ENCODE data around the gene METAP1. TPM values are rescaled to one million over a fixed set of nuclear protein-coding genes. Genes with fewer than 3 reads are reported as not detected.

METAP1 gene
- total and polyA plus RNA-seq, 4 donors: 9.5 to 16.9 (median 13.4) TPM

- Histone ChIP-seq H3K9ac (ENCODE audit: low read depth in 1 of 2, low read length in 2 of 2) (no peak overlapping the region), H3K9me3 (ENCODE audit: control insufficient read depth in 4 of 4, low read length in 3 of 4) (no peaks in the 10 kb centered on the region), H3K27ac (ENCODE audit: low read depth in 1 of 2, low read length in 2 of 2) (no peak overlapping the region), H3K36me3 (ENCODE audit: control insufficient read depth in 4 of 4, insufficient read depth in 3 of 4, low read depth in 1 of 4, low read length in 3 of 4) (no peaks in the 10 kb centered on the region), H3K4me1 (ENCODE audit: control insufficient read depth in 4 of 4, insufficient read depth in 4 of 4, low read length in 3 of 4) (no peaks in the 10 kb centered on the region), H3K27me3 (ENCODE audit: control insufficient read depth in 4 of 4, insufficient read depth in 4 of 4, low read length in 3 of 4) (peaks cover 0 to 2% (median 0%) of the 10 kb centered on the region in 4 donors), H3K4me3 (ENCODE audit: low read depth in 1 of 3, low read length in 3 of 3) (no peak overlapping the region)
- TF ChIP-seq FOXA2 (IDR thresholded peaks at IDR 0.05) (no peak), CTCF (IDR thresholded peaks at IDR 0.05; ENCODE audit: low read depth, low read length, missing input control) (no peak), RAD21 (IDR thresholded peaks at IDR 0.05) (no peak), NR2F2 (IDR thresholded peaks at IDR 0.05) (no peak), SP1 (IDR thresholded peaks at IDR 0.05) (no peak), JUND (IDR thresholded peaks at IDR 0.05) (no peak), HNF4G (IDR thresholded peaks at IDR 0.05) (no peak), YY1 (IDR thresholded peaks at IDR 0.05) (no peak), MAX (IDR thresholded peaks at IDR 0.05) (no peak), ZBTB33 (IDR thresholded peaks at IDR 0.05) (no peak), ATF3 (IDR thresholded peaks at IDR 0.05) (no peak), TAF1 (conservative IDR thresholded peaks at IDR 0.05) (no peak), FOXA1 (IDR thresholded peaks at IDR 0.05) (no peak), HNF4A (conservative IDR thresholded peaks at IDR 0.05) (no peak), REST (IDR thresholded peaks at IDR 0.05) (no peak), GABPA (IDR thresholded peaks at IDR 0.05 in 1 of 2, conservative IDR thresholded peaks at IDR 0.05 in 1 of 2) (no peak), EGR1 (IDR thresholded peaks at IDR 0.05; ENCODE audit: low read depth in 2 of 2) (no peak), RXRA (IDR thresholded peaks at IDR 0.05) (no peak)
- 51% methylated on average over 1 of the region's 1 CpG for WGBS
- no peak for DNase-seq (ENCODE audit: low spot score)
Observed at GRCh38 chr4:98969878-98970785, 25.4 kb upstream of the METAP1 start.

All from liver (tissue), 9 donors.